Sigmoid colon (tissue), 7 donors: Measurements from ENCODE around the gene TFEC. TPM values are rescaled to one million over a fixed set of nuclear protein-coding genes. Genes with fewer than 3 reads are reported as not detected.

Experiments used
- DNase-seq: peaks from one replicate; pipeline ENCODE4 v3.0.0-alpha.2; 2019
- H3K27ac ChIP-seq, 4 donors: fragments of 200-600 bp; sonication (generic); one replicate each; pipeline ENCODE4 v1.5.1; 2016 to 2019; ENCODE audit warnings: mild to moderate bottlenecking in 1 of 4
- H3K27me3 ChIP-seq, 3 donors: fragments of 200-600 bp; sonication (generic); one replicate each; pipeline ENCODE4 v1.5.1; 2019; ENCODE audit warnings: mild to moderate bottlenecking in 1 of 3
- H3K36me3 ChIP-seq, 4 donors: fragments of 200-600 bp; sonication (generic); one replicate each; pipeline ENCODE4 v1.5.1; 2016 to 2019
- H3K4me1 ChIP-seq, 4 donors: fragments of 200-600 bp; sonication (generic); one replicate each; pipeline ENCODE4 v1.5.1; 2017 to 2019
- H3K4me3 ChIP-seq, 4 donors: fragments of 200-600 bp; sonication (generic); one replicate each; pipeline ENCODE4 v1.5.1; 2017 to 2019; ENCODE audit warnings: mild to moderate bottlenecking in 2 of 4, moderate library complexity in 1 of 4
- H3K9me3 ChIP-seq, 4 donors: fragments of 200-600 bp in 3 of 4; sonication (generic) in 3 of 4; one replicate each; pipeline versions ENCODE4 v1.5.1 to v1.6.1; 2013 to 2019
- CTCF ChIP-seq, 4 experiments: fragments of 450-650 bp in 3 of 4; fragments of 200-600 bp in 1 of 4; IDR thresholded peaks; one replicate each; pipeline ENCODE4 v1.5.1; 2016 to 2019; ENCODE audit warnings: antibody characterized with exemption in 4 of 4, mild to moderate bottlenecking in 3 of 4, moderate library complexity in 2 of 4
- EP300 ChIP-seq, 4 donors: sonication (generic); formaldehyde crosslinking; IDR thresholded peaks; one replicate each; pipeline ENCODE4 v1.6.1; 2017; ENCODE audit warnings: antibody characterized with exemption in 4 of 4
- POLR2AphosphoS5 ChIP-seq, 4 donors: sonication (generic); formaldehyde crosslinking; IDR thresholded peaks; one replicate each; pipeline ENCODE4 v1.6.1; 2017; ENCODE audit warnings: antibody characterized with exemption in 4 of 4
- WGBS, 2 donors: extraction: QIAGEN DNeasy Blood & Tissue Kit; methylation state at CpG; one replicate each; pipeline ENCODE4 v1.1.7; 2013; 5-methylcytosine and 5-hydroxymethylcytosine counted together
- intact Hi-C: fragments of 100-400 bp; cut with DNase I; formaldehyde crosslinking; loops from one replicate; pipeline ENCODE4 v1.15.1; 2023
- polyA plus RNA-seq, 3 donors: library from polyadenylated mRNA; stranded (reverse); fragments of 200-250 nt; gene quantifications; one replicate each; pipeline ENCODE4 v1.2.3, GENCODE V29; 2013
- total RNA-seq, 4 donors: library from RNA; depleted of rRNA; stranded (reverse); fragments of >200 nt; gene quantifications; one replicate each; pipeline ENCODE4 v1.1.0, GENCODE V29; 2016
- donor health status: healthy with polysubstance abuse.
- donor health status: Bipolar disorder and iron deficiency.
- donor health status: healthy.

The TFEC gene
- total and polyA plus RNA-seq, 7 donors: 2.0 to 9.1 (median 4.3) TPM

DNA sequence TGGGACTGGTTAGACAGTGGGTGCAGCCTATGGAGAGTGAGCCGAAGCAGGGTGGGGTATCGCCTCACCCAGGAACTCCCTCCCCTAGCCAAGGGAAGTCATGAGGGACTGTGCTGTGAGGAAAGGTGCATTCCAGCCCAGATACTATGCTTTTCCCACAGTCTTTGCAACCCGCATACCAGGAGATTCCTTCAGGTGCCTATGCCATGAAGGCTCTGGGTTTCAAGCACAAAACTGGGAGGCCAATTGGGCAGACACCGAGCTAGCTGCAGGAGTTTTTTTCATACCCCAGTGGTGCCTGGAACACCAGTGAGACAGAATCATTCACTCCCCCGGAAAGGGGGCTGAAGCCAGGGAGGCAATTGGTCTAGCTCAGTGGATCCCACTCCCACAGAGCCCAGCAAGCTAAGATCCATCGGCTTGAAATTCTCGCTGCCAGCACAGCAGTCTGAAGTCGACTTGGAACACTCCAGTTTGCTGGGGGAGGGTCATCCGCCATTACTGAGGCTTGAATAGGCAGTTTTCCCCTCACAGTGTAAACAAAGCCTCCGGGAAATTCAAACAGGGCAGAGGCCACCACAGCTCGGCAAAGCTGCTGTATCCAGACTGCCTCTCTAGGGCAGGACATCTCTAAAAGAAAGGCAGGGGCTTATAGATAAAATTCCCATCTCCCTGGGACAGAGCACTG is 141.4 kb downstream of the TFEC start:
- no peak for DNase-seq
- H3K27ac ChIP-seq: no peak overlapping the region
- no peak overlapping the region for H3K4me3 ChIP-seq
- TF ChIP-seq POLR2AphosphoS5 (IDR thresholded peaks at IDR 0.05) (no peak), CTCF (IDR thresholded peaks at IDR 0.05) (no peak)
- intact Hi-C loops: no loop called here
- 76 to 83% methylated on average over 11 of the region's 11 CpGs for WGBS, 2 donors
- H3K27me3 ChIP-seq: no peaks in the 10 kb centered on the region
- H3K4me1 ChIP-seq: no peaks in the 10 kb centered on the region
- H3K9me3 ChIP-seq: no peaks in the 10 kb centered on the region
- H3K36me3 ChIP-seq: no peaks in the 10 kb centered on the region

DNA sequence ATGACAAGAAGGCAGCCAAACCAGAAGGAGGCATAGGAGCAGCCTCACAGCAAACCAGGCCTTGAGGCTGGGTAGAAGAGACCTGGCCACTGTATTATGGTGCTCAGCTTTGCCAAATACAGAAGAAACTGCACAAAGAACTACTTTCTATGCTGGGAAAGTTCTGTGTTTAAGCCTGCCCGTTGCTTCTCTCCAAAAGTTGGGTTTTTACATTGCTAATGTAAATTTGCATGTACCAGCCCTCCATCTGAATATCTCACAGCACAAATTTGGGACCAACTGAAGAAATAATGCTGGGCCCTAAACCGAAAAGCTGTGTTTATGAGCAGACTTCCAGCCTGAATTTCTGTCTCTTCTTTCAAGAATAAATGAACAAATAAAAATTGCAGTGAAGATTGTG is 145.0 kb downstream of the TFEC start:
- intact Hi-C loops: no loop called here
- Histone ChIP-seq H3K4me3 (no peak overlapping the region), H3K27me3 (no peaks in the 10 kb centered on the region), H3K36me3 (no peaks in the 10 kb centered on the region), H3K9me3 (no peaks in the 10 kb centered on the region), H3K27ac (no peak overlapping the region), H3K4me1 (no peaks in the 10 kb centered on the region)
- DNase-seq: no peak
- WGBS, 2 donors: 60 to 73% methylated on average over 2 of the region's 2 CpGs
- TF ChIP-seq EP300 (IDR thresholded peaks at IDR 0.05) (no peak), CTCF (IDR thresholded peaks at IDR 0.05) (no peak), POLR2AphosphoS5 (IDR thresholded peaks at IDR 0.05) (no peak)

Other genes with a start within 250 kb of the TFEC start
- 100 to 1,000 TPM; 289 to 514 (median 341) TPM for gene TES, start 179.8 kb upstream of the TFEC start, total RNA-seq
- gene TES, start 179.8 kb upstream of the TFEC start, polyA plus RNA-seq: 10 to 100 TPM; 53.5 to 80.7 (median 64.3) TPM